HCT116 (cell line): ENCODE results near the gene ACER3. TPM values are rescaled to one million over a fixed set of nuclear protein-coding genes. Genes with fewer than 3 reads are reported as not detected.
A peak's percentile ranks its signal among the peaks of the same experiment; 100 is the strongest.

ENCODE experiments used
- ATAC-seq: fragments of 200-7000 bp; cut with Tn5 transposase; 2 replicates; pipeline ENCODE4 v1.9.1; 2020; ENCODE audit warnings: mild to moderate bottlenecking, moderate library complexity
- BruUV-seq: library from RNA; stranded (reverse); fragments of 400-500 nt; replicated peaks from 2 replicates; lab custom pipeline; 2021; lab: Mats Ljungman, UMichigan
- CTCF ChIA-PET: fragments of 300-600 bp; sonication (Branson Sonifier 250); formaldehyde crosslinking; loops from one replicate; lab custom pipeline; 2021; ENCODE audit warnings: antibody characterized with exemption; lab: Charles Lee
- POLR2A ChIA-PET: fragments of 300-600, 350-600 bp; sonication (Branson Sonifier 250); formaldehyde crosslinking; loops from one replicate; lab custom pipeline; 2021; ENCODE audit warnings: antibody characterized with exemption; lab: Charles Lee
- RAD21 ChIA-PET, 2 experiments: fragments of 300-600 bp; sonication (Branson Sonifier 250); formaldehyde crosslinking; loops; one replicate each; lab custom pipeline; 2023; ENCODE audit warnings: low total read pairs in 2 of 2; ENCODE audit not compliant: uncharacterized antibody in 2 of 2, unreplicated experiment in 2 of 2, low non-redundant PET in 1 of 2; lab: Charles Lee
- DNase-seq: peaks from one replicate; pipeline ENCODE4 v3.0.0-alpha.2; 2010; ENCODE audit warnings: low read depth, low spot score
- H2AFZ ChIP-seq: fragments of 200-600 bp; shearing (Covaris generic), sonication (generic); 2 replicates; pipeline ENCODE4 v1.6.1; 2017; ENCODE audit warnings: low read depth, mixed run types, mixed read lengths, antibody characterized with exemption, low read length; ENCODE audit not compliant: poor library complexity, severe bottlenecking
- H3K27ac ChIP-seq: 2 replicates; pipeline ENCODE4 v1.5.1; 2012; ENCODE audit warnings: low read depth, low read length
- H3K27me3 ChIP-seq: fragments of 200-600 bp; sonication (generic); 2 replicates; pipeline ENCODE4 v1.6.1; 2016; ENCODE audit warnings: mixed run types, low read length, mixed read lengths; ENCODE audit not compliant: insufficient read depth
- H3K36me3 ChIP-seq, 2 experiments: fragments of 200-500 bp in 1 of 2; fragments of 200-600 bp in 1 of 2; sonication (Bioruptor generic) in 1 of 2; sonication (generic) in 1 of 2; 2 replicates each; pipeline versions ENCODE4 v1.5.1 to v1.6.1; 2014 to 2016; ENCODE audit warnings: low read length in 2 of 2, inconsistent platforms in 1 of 2, mixed read lengths in 1 of 2, mixed run types in 1 of 2; ENCODE audit not compliant: insufficient read depth in 2 of 2, control insufficient read depth in 1 of 2
- H3K4me1 ChIP-seq, 2 experiments: fragments of 200-600 bp in 1 of 2; sonication (generic) in 1 of 2; 2 replicates each; pipeline versions ENCODE4 v1.5.1 to v1.6.1; 2012 to 2017; ENCODE audit warnings: low read length in 2 of 2, inconsistent platforms in 1 of 2, mild to moderate bottlenecking in 1 of 2, mixed read lengths in 1 of 2, mixed run types in 1 of 2, moderate library complexity in 1 of 2; ENCODE audit not compliant: insufficient read depth in 2 of 2, control insufficient read depth in 1 of 2
- H3K4me2 ChIP-seq: fragments of 200-600 bp; sonication (generic); 2 replicates; pipeline ENCODE4 v1.6.1; 2017; ENCODE audit warnings: mixed run types, low read length, mixed read lengths
- H3K4me3 ChIP-seq, 2 experiments: fragments of 200-600 bp in 1 of 2; sonication (generic) in 1 of 2; replicated peaks in 1 of 2; 2 replicates each; pipeline ENCODE4 v1.5.1; 2011 to 2016; ENCODE audit warnings: low read length in 2 of 2, control low read depth in 1 of 2, low read depth in 1 of 2, mild to moderate bottlenecking in 1 of 2, mixed read lengths in 1 of 2, mixed run types in 1 of 2
- H3K79me2 ChIP-seq: fragments of 200-600 bp; sonication (generic); 2 replicates; pipeline ENCODE4 v1.6.1; 2017; ENCODE audit warnings: mild to moderate bottlenecking, mixed run types, low read length, moderate library complexity, mixed read lengths; ENCODE audit not compliant: insufficient read depth
- H3K9ac ChIP-seq: fragments of 200-600 bp; sonication (generic); 2 replicates; pipeline ENCODE4 v1.6.1; 2016; ENCODE audit warnings: low read length, mixed read lengths
- H3K9me2 ChIP-seq: fragments of 200-600 bp; sonication (generic), shearing (Covaris generic); 2 replicates; pipeline ENCODE4 v1.6.1; 2017; ENCODE audit warnings: mixed run types, mild to moderate bottlenecking, moderate library complexity; ENCODE audit not compliant: insufficient read depth
- H3K9me3 ChIP-seq, 2 experiments: fragments of 200-500 bp in 1 of 2; fragments of 200-600 bp in 1 of 2; sonication (Bioruptor generic) in 1 of 2; sonication (generic) in 1 of 2; 2 replicates each; pipeline ENCODE4 v1.6.1; 2014 to 2017; ENCODE audit warnings: low read length in 2 of 2, mixed read lengths in 2 of 2, inconsistent platforms in 1 of 2, low read depth in 1 of 2, mild to moderate bottlenecking in 1 of 2, mixed run types in 1 of 2, moderate library complexity in 1 of 2; ENCODE audit not compliant: control insufficient read depth in 1 of 2, insufficient read depth in 1 of 2
- H4K20me1 ChIP-seq: fragments of 200-600 bp; sonication (generic), shearing (Covaris generic); 2 replicates; pipeline ENCODE4 v1.6.1; 2017; ENCODE audit warnings: mixed run types, mild to moderate bottlenecking, moderate library complexity; ENCODE audit not compliant: insufficient read depth
- ELF1 ChIP-seq: IDR thresholded peaks from 2 replicates; pipeline ENCODE4 v1.6.1; 2012; ENCODE audit warnings: low read depth, borderline replicate concordance
- EZH2 ChIP-seq: fragments of 200-600 bp; sonication (generic); IDR thresholded peaks from 2 replicates; pipeline ENCODE4 v1.6.1; 2017; ENCODE audit warnings: antibody characterized with exemption, mixed run types
- EZH2phosphoT487 ChIP-seq: fragments of 200-600 bp; IDR thresholded peaks from 2 replicates; pipeline ENCODE4 v1.6.1; 2018; ENCODE audit warnings: antibody characterized with exemption, borderline replicate concordance
- SIN3A ChIP-seq: IDR thresholded peaks from 2 replicates; pipeline ENCODE4 v1.6.1; 2012; ENCODE audit warnings: low read depth
- SP1 ChIP-seq: IDR thresholded peaks from 2 replicates; pipeline ENCODE4 v1.6.1; 2012; ENCODE audit warnings: low read depth
- TCF7L2 ChIP-seq: IDR thresholded peaks from 2 replicates; pipeline ENCODE4 v1.7.0; 2011; ENCODE audit warnings: borderline replicate concordance, inconsistent platforms; ENCODE audit not compliant: insufficient read depth, insufficient read length; ENCODE audit errors: extremely low read depth
- YY1 ChIP-seq: IDR thresholded peaks from 2 replicates; pipeline ENCODE4 v1.6.1; 2011; ENCODE audit warnings: low read length, low read depth, moderate library complexity, mild to moderate bottlenecking; ENCODE audit not compliant: insufficient replicate concordance; ENCODE audit errors: extremely low read depth
- ZBTB33 ChIP-seq: IDR thresholded peaks from 2 replicates; pipeline ENCODE4 v1.6.1; 2011; ENCODE audit warnings: mild to moderate bottlenecking, low read length, moderate library complexity; ENCODE audit not compliant: insufficient replicate concordance; ENCODE audit errors: extremely low read depth
- ZNF274 ChIP-seq: fragments of 200-500 bp; sonication (Bioruptor generic); IDR thresholded peaks from 2 replicates; pipeline ENCODE4 v1.6.1; 2014; ENCODE audit warnings: mild to moderate bottlenecking, low read depth, low read length, inconsistent platforms
- intact Hi-C: fragments of 100-400 bp; cut with micrococcal nuclease; formaldehyde crosslinking; loops from 2 replicates; pipeline ENCODE4 v1.10.0; 2022
- total RNA-seq: library from RNA; stranded (reverse); gene quantifications from one replicate; pipeline ENCODE4 v1.2.1, GENCODE V29; 2021; ENCODE audit not compliant: unreplicated experiment
- TF ChIP-seq, protein P1 (sequence below): IDR thresholded peaks from 2 replicates; pipeline ENCODE4 v1.6.1; 2012

Gene ACER3
- total RNA-seq, 1 experiment from 2014 or later, result 19.1 TPM

- H3K9me3 ChIP-seq, result no peaks in the 10 kb centered on the region
- no peaks in the 10 kb centered on the region for H3K36me3 ChIP-seq
- ChIA-PET POLR2A (interaction anchor here (0.8 to 1.2 kb wide), 2 partner anchors 36 to 96 kb away, joined by 3 read pairs; no protein-coding TSS in a partner anchor), CTCF (interaction anchor here (0.7 to 5.8 kb wide), 47 partner anchors 8 to 221 kb away, joined by 3 to 69 read pairs (median 5); partner anchors contain the start of gene B3GNT6), RAD21 (interaction anchor here (0.8 to 2.1 kb wide), 7 partner anchors 110 to 192 kb away, joined by 3 to 11 read pairs (median 4); no protein-coding TSS in a partner anchor)
- BruUV-seq, result no TSS peak
- no peak overlapping the region for H3K4me3 ChIP-seq
- H3K79me2 ChIP-seq, result no peaks in the 10 kb centered on the region; the same call in 1 of the 2 replicates
- no peaks in the 10 kb centered on the region for H4K20me1 ChIP-seq
- peaks cover 7 to 17% of the 10 kb centered on the region in 2 experiments; a peak in 3 of 4 replicates for H3K4me1 ChIP-seq
- no peak overlapping the region for H3K9ac ChIP-seq
- no peak for TF ChIP-seq YY1
- TF ChIP-seq SIN3A, result no peak
- no peak for TF ChIP-seq ZBTB33
- TF ChIP-seq ZNF274, result no peak
- TF ChIP-seq, protein P1, sequence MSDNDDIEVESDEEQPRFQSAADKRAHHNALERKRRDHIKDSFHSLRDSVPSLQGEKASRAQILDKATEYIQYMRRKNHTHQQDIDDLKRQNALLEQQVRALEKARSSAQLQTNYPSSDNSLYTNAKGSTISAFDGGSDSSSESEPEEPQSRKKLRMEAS, result no peak
- no peak for TF ChIP-seq TCF7L2
- no peak for TF ChIP-seq ELF1
- TF ChIP-seq SP1, result no peak
- no peak for TF ChIP-seq EZH2phosphoT487
- TF ChIP-seq EZH2, result no peak
- ATAC-seq, result no peak
- H2AFZ ChIP-seq, result no peak overlapping the region
- intact Hi-C loops, result loop anchor here (1.0 kb wide), 3 partner anchors 112 to 185 kb away; no protein-coding TSS in a partner anchor
- H3K27me3 ChIP-seq, result no peaks in the 10 kb centered on the region
- H3K27ac ChIP-seq, result no peak overlapping the region
- peak overlapping the region; percentile 45; the same call in 1 of the 2 replicates for H3K4me2 ChIP-seq
- no peaks in the 10 kb centered on the region for H3K9me2 ChIP-seq
- no peak for DNase-seq
Measured at GRCh38 chr11:76919467-76919866, 58.7 kb downstream of the ACER3 start.
